ENCODE results near the gene FAM171A2. TPM values are rescaled to one million over a fixed set of nuclear protein-coding genes. Genes with fewer than 3 reads are reported as not detected.
A peak's percentile ranks its signal among the peaks of the same experiment; 100 is the strongest.

The FAM171A2 gene
- total RNA-seq, 4 donors from 2014 or later, result 0.27 to 5.0 (median 0.88) TPM; not detected in 1

- no peak for DNase-seq
- TF ChIP-seq POLR2A (IDR thresholded peaks at IDR 0.05) (no peak), CTCF (IDR thresholded peaks at IDR 0.05) (no peak)
- Histone ChIP-seq H3K27me3 (peaks cover 0 to 22% of the 10 kb centered on the region in 2 donors), H3K4me1 (peaks cover 0 to 14% (median 4%) of the 10 kb centered on the region in 4 donors), H3K9me3 (no peaks in the 10 kb centered on the region), H3K27ac (no peak overlapping the region), H3K36me3 (peaks cover 0 to 23% (median 0%) of the 10 kb centered on the region in 3 donors), H3K4me3 (peak overlapping the region in 1 of 4 donors; percentile 54)
Measured at GRCh38 chr17:44315760-44316731, 47.6 kb downstream of the FAM171A2 start.

- Histone ChIP-seq H3K4me1 (peaks cover 0 to 14% (median 4%) of the 10 kb centered on the region in 4 donors), H3K9me3 (no peaks in the 10 kb centered on the region), H3K27ac (no peak overlapping the region), H3K4me3 (peak overlapping the region; percentile 10 to 54 (median 42)), H3K27me3 (peaks cover 0 to 22% of the 10 kb centered on the region in 2 donors), H3K36me3 (peaks cover 0 to 13% (median 0%) of the 10 kb centered on the region in 3 donors)
- no peak for TF ChIP-seq POLR2A (IDR thresholded peaks at IDR 0.05)
- no peak for TF ChIP-seq CTCF (IDR thresholded peaks at IDR 0.05)
- DNase-seq, result no peak
Measured at GRCh38 chr17:44314869-44315661, 48.6 kb downstream of the FAM171A2 start.

GRCh38 chr17:44314524-44314868 is 49.2 kb downstream of the FAM171A2 start:
- TF ChIP-seq CTCF (IDR thresholded peaks at IDR 0.05) (no peak), POLR2A (IDR thresholded peaks at IDR 0.05) (no peak)
- Histone ChIP-seq H3K9me3 (no peaks in the 10 kb centered on the region), H3K27ac (no peak overlapping the region), H3K27me3 (peaks cover 0 to 22% of the 10 kb centered on the region in 2 donors), H3K4me3 (peak overlapping the region in 1 of 4 donors; percentile 41), H3K4me1 (peaks cover 0 to 14% (median 4%) of the 10 kb centered on the region in 4 donors), H3K36me3 (peaks cover 0 to 8% (median 0%) of the 10 kb centered on the region in 3 donors)
- no peak for DNase-seq

- no peak for DNase-seq
- Histone ChIP-seq H3K9me3 (no peaks in the 10 kb centered on the region), H3K4me1 (peaks cover 0 to 15% (median 4%) of the 10 kb centered on the region in 4 donors), H3K36me3 (peaks cover 0 to 3% (median 0%) of the 10 kb centered on the region in 3 donors), H3K27ac (no peak overlapping the region), H3K27me3 (peaks cover 0 to 22% of the 10 kb centered on the region in 2 donors), H3K4me3 (no peak overlapping the region)
- TF ChIP-seq CTCF (IDR thresholded peaks at IDR 0.05) (no peak), POLR2A (IDR thresholded peaks at IDR 0.05) (no peak)
Measured at GRCh38 chr17:44314031-44314430, 49.6 kb downstream of the FAM171A2 start.

GRCh38 chr17:44312396-44313104 is 51.1 kb downstream of the FAM171A2 start:
- H3K36me3 ChIP-seq, result no peaks in the 10 kb centered on the region
- no peak overlapping the region for H3K27ac ChIP-seq
- no peak for TF ChIP-seq CTCF (IDR thresholded peaks at IDR 0.05)
- no peak for TF ChIP-seq POLR2A (IDR thresholded peaks at IDR 0.05)
- no peak for DNase-seq
- H3K4me1 ChIP-seq, result peaks cover 0 to 30% (median 15%) of the 10 kb centered on the region in 4 donors
- H3K9me3 ChIP-seq, result no peaks in the 10 kb centered on the region
- no peak overlapping the region for H3K4me3 ChIP-seq
- H3K27me3 ChIP-seq, result peaks cover 0 to 22% of the 10 kb centered on the region in 2 donors

Measured in Peyer's patch (tissue), 4 donors.